Common myeloid progenitor, CD34-positive (primary cell): Measurements from ENCODE around the gene DNMT3B.
A peak's percentile ranks its signal among the peaks of the same experiment; 100 is the strongest.
"Not testable (repeated sequence)": the region's sequence is repeated elsewhere in the genome, so short reads cannot be mapped to it uniquely, and the experiment has no call there.

Source experiments
- CTCF ChIA-PET: fragments of 350-600 bp; sonication (Branson Sonifier 250); formaldehyde crosslinking; loops from one replicate; lab custom pipeline; 2021; ENCODE audit warnings: antibody characterized with exemption; lab: Charles Lee
- POLR2A ChIA-PET: fragments of 350-600 bp; sonication (Branson Sonifier 250); formaldehyde crosslinking; loops from one replicate; lab custom pipeline; 2021; ENCODE audit warnings: antibody characterized with exemption; lab: Charles Lee
- DNase-seq, 3 donors: peaks; one replicate each; pipeline versions ENCODE4 v3.0.0 to v3.0.0-alpha.2; 2013
- H3K27ac ChIP-seq, 2 experiments: 1 replicate in 1 of 2; 2 replicates in 1 of 2; pipeline ENCODE4 v1.7.0; 2013; ENCODE audit warnings: inconsistent platforms in 2 of 2, low read length in 2 of 2, mild to moderate bottlenecking in 2 of 2, low read depth in 1 of 2, moderate library complexity in 1 of 2; ENCODE audit not compliant: severe bottlenecking in 2 of 2, insufficient read depth in 1 of 2, poor library complexity in 1 of 2
- H3K27me3 ChIP-seq, 5 experiments: replicated peaks in 2 of 5; 1 replicate in 3 of 5; 2 replicates in 2 of 5; pipeline versions ENCODE4 v1.6.1 to v1.7.0; 2013; ENCODE audit warnings: low read length in 4 of 5, mild to moderate bottlenecking in 2 of 5, moderate library complexity in 2 of 5, inconsistent platforms in 1 of 5; ENCODE audit not compliant: insufficient read depth in 5 of 5, control insufficient read depth in 4 of 5
- H3K36me3 ChIP-seq, 4 experiments: 1 replicate in 2 of 4; 2 replicates in 2 of 4; pipeline versions ENCODE4 v1.6.1 to v1.7.0; 2013; ENCODE audit warnings: low read length in 3 of 4, control low read depth in 1 of 4, mild to moderate bottlenecking in 1 of 4; ENCODE audit not compliant: control insufficient read depth in 4 of 4, insufficient read depth in 4 of 4
- H3K4me1 ChIP-seq, 4 experiments: 1 replicate in 3 of 4; 2 replicates in 1 of 4; pipeline versions ENCODE4 v1.6.1 to v1.7.1; 2013; ENCODE audit warnings: low read length in 3 of 4, mild to moderate bottlenecking in 3 of 4, control low read depth in 1 of 4, inconsistent platforms in 1 of 4, moderate library complexity in 1 of 4; ENCODE audit not compliant: control insufficient read depth in 4 of 4, insufficient read depth in 4 of 4; ENCODE audit errors: control extremely low read depth in 1 of 4
- H3K4me3 ChIP-seq, 7 experiments: 1 replicate in 4 of 7; 2 replicates in 3 of 7; pipeline versions ENCODE4 v1.5.1 to v1.7.0; 2013; ENCODE audit warnings: mild to moderate bottlenecking in 7 of 7, low read length in 6 of 7, moderate library complexity in 6 of 7, inconsistent platforms in 2 of 7, low read depth in 2 of 7, control low read depth in 1 of 7; ENCODE audit not compliant: insufficient read depth in 4 of 7, control insufficient read depth in 1 of 7; ENCODE audit errors: extremely low read depth in 1 of 7
- H3K9me3 ChIP-seq, 5 experiments: 1 replicate in 4 of 5; 2 replicates in 1 of 5; pipeline versions ENCODE4 v1.6.1 to v1.7.1; 2013; ENCODE audit warnings: low read length in 4 of 5, mild to moderate bottlenecking in 2 of 5, inconsistent platforms in 1 of 5, low read depth in 1 of 5, moderate library complexity in 1 of 5; ENCODE audit not compliant: control insufficient read depth in 4 of 5, insufficient read depth in 2 of 5; ENCODE audit errors: control extremely low read depth in 1 of 5
- WGBS: methylation state at CpG from one replicate; pipeline ENCODE4 v1.1.5; 2013; ENCODE audit not compliant: insufficient coverage; 5-methylcytosine and 5-hydroxymethylcytosine counted together

DNMT3B gene

DNA sequence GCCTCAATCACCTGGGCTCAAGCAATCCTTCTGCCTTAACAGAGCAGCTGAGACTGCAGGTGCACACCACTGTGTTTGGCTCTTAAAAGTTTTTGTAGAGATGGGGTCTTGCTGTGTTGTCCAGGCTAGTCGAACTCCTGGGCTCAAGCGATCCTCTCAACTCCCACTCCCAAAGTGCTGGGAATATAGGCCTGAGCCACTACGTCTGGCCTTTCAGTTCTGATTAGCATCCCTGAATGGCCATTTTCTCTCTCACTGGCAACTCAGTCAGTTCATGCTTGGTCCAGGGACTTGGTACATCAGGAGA, 28.5 kb downstream of the DNMT3B start:
- POLR2A ChIA-PET: no interaction called here
- Histone ChIP-seq H3K36me3 (peaks cover 4 to 94% (median 73%) of the 10 kb centered on the region in 4 experiments), H3K4me3 (no peak overlapping the region), H3K27me3 (no peaks in the 10 kb centered on the region), H3K4me1 (peaks cover 0 to 15% (median 9%) of the 10 kb centered on the region in 4 experiments), H3K9me3 (no peaks in the 10 kb centered on the region), H3K27ac (no peak overlapping the region)
- no peak for DNase-seq
- CTCF ChIA-PET: interaction anchor here (0.6 to 5.2 kb wide), 15 partner anchors 10 to 310 kb away, joined by 3 to 22 read pairs (median 4); partner anchors contain the start of genes C20orf203 and MAPRE1
- WGBS: 100% methylated on average over 3 of the region's 3 CpGs

DNA sequence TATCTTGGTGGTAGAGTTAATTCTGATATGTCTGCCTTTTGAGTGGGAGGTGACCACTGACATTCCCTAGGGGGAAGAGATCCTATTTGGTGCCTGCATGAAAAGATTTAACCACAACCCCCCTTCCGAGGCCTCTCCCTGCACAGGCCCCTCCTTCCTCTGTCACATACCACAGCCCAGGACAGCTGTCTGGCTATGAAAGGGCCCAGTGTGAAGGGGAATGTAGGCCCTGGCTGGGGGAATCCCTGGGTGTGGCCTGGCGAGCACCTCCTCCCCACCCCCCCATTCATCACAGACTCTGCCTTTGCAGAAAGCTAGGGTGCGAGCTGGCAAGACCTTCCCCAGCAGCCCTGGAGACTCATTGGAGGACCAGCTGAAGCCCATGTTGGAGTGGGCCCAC, 30.1 kb downstream of the DNMT3B start:
- no CpG with 5 or more reads among the region's 3 CpGs for WGBS
- peak in 2 of 3 donors; percentile 33 to 44 for DNase-seq
- Histone ChIP-seq H3K27me3 (no peaks in the 10 kb centered on the region), H3K27ac (no peak overlapping the region), H3K36me3 (peaks cover 4 to 96% (median 72%) of the 10 kb centered on the region in 4 experiments), H3K4me3 (no peak overlapping the region), H3K9me3 (no peaks in the 10 kb centered on the region), H3K4me1 (peaks cover 0 to 28% (median 16%) of the 10 kb centered on the region in 4 experiments)
- ChIA-PET POLR2A (no interaction called here), CTCF (interaction anchor here (0.8 to 5.2 kb wide), 6 partner anchors 12 to 139 kb away, joined by 3 to 22 read pairs (median 3); no protein-coding TSS in a partner anchor)

DNA sequence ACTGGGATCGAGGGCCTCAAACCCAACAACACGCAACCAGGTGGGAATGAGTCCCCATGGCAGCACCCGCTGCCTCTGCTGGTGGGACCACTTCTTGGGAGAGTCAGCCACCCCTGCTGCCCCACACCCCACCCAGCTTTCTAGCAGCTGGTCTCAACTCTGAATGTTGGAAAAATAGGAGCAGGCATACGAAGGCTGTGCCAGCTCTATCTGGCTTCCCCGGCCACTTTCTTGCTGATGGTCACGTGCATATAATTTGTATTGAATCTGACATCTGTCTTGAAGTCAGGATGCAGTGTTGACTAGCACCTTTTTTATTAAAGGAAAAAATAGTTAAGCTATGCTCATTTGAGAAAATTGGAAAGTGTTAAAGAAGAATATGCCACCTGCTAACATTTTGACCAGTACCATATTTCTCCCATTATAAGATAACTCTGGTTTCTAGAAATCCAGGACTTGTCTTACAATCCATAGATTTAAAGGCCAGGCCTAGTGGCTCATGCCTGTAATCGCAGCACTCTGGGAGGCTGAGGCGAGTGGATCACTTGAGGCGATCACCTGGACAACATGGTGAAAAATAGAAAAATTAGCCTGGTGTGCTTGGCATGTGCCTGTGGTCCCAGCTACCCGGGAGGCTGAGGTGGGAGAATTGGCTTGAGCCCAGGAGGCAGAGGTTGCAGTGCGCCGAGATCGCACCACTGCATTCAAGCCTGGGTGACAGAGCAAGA, 30.7 kb downstream of the DNMT3B start:
- WGBS: 97% methylated on average over 9 of the region's 13 CpGs

DNA sequence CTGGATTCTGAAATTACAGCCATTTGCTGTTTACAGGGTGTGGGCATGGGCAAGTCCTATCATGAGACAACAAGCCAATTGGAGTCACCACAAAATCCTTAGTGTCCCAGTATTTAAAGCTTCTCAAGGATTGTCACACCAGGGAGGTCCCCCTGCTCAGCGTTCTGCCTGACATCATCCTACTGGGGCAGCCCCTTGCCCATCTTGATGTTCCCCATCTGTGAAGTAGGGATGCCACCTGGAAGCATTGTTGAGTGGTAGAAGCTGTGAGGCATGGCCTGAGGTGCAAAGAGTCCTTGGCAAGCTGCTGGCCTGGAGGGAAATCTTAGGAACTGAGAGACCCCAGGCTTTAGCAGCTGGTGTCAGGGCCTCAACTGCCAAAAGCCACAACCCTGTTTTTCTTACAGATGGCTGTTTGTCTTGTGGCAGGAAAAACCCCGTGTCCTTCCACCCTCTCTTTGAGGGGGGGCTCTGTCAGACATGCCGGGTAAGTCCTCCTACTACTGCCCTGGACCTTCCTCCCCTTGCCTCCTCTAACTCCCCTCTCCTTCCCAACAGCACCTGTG, 34.3 kb downstream of the DNMT3B start:
- POLR2A ChIA-PET: interaction anchor here (0.6 kb wide), 1 partner anchor 41 kb away, joined by 3 read pairs; no protein-coding TSS in a partner anchor
- peak in 2 of 3 donors; percentile 40 to 45 for DNase-seq
- 5% methylated on average over 2 of the region's 3 CpGs for WGBS

More for the DNA sequence above, 30.7 kb downstream of the DNMT3B start:
- H3K9me3 ChIP-seq: no peaks in the 10 kb centered on the region
- peaks cover 4 to 96% (median 73%) of the 10 kb centered on the region in 4 experiments for H3K36me3 ChIP-seq
- no peak overlapping the region for H3K27ac ChIP-seq
- no peak overlapping the region for H3K4me3 ChIP-seq
- H3K4me1 ChIP-seq: peaks cover 0 to 29% (median 16%) of the 10 kb centered on the region in 4 experiments
- no peaks in the 10 kb centered on the region for H3K27me3 ChIP-seq
- DNase-seq: peak in 1 of 3 donors; percentile 12
- POLR2A ChIA-PET: no interaction called here
- CTCF ChIA-PET: interaction anchor here (0.8 to 5.2 kb wide), 5 partner anchors 11 to 140 kb away, joined by 3 to 22 read pairs (median 3); no protein-coding TSS in a partner anchor

GRCh38 chr20:32796981-32797451, 34.8 kb downstream of the DNMT3B start:
- ChIA-PET CTCF (interaction anchor here (1.3 to 1.7 kb wide), 2 partner anchors 18 to 32 kb away, joined by 3 to 10 read pairs; no protein-coding TSS in a partner anchor), POLR2A (no interaction called here)
- peaks cover 0 to 29% (median 14%) of the 10 kb centered on the region in 4 experiments for H3K4me1 ChIP-seq
- DNase-seq: no peak
- no peak overlapping the region for H3K4me3 ChIP-seq
- WGBS: 89% methylated on average over 10 of the region's 10 CpGs
- no peaks in the 10 kb centered on the region for H3K9me3 ChIP-seq
- H3K27ac ChIP-seq: no peak overlapping the region
- no peaks in the 10 kb centered on the region for H3K27me3 ChIP-seq
- peaks cover 8 to 98% (median 73%) of the 10 kb centered on the region in 4 experiments for H3K36me3 ChIP-seq

More for the DNA sequence above, 34.3 kb downstream of the DNMT3B start:
- CTCF ChIA-PET: interaction anchor here (1.3 to 1.8 kb wide), 4 partner anchors 8 to 122 kb away, joined by 3 to 10 read pairs (median 5); partner anchors contain the start of gene C20orf203
- H3K27me3 ChIP-seq: no peaks in the 10 kb centered on the region
- H3K36me3 ChIP-seq: peaks cover 11 to 98% (median 76%) of the 10 kb centered on the region in 4 experiments
- no peaks in the 10 kb centered on the region for H3K9me3 ChIP-seq
- H3K4me1 ChIP-seq: peaks cover 0 to 29% (median 16%) of the 10 kb centered on the region in 4 experiments
- peak overlapping the region in 1 of 2 experiments; percentile 6 for H3K27ac ChIP-seq
- H3K4me3 ChIP-seq: no peak overlapping the region

- H3K27ac ChIP-seq, H3K27me3 ChIP-seq, H3K9me3 ChIP-seq, DNase-seq, POLR2A ChIA-PET, H3K4me3 ChIP-seq: not testable (repeated sequence)
- CTCF ChIA-PET: interaction anchor here (1.3 to 1.7 kb wide), 2 partner anchors 19 to 32 kb away, joined by 3 to 10 read pairs; no protein-coding TSS in a partner anchor
- peaks cover 11 to 98% (median 76%) of the 10 kb centered on the region in 4 experiments for H3K36me3 ChIP-seq
- peaks cover 0 to 25% (median 12%) of the 10 kb centered on the region in 4 experiments for H3K4me1 ChIP-seq
- WGBS: 100% methylated on average over 4 of the region's 5 CpGs
Observed at GRCh38 chr20:32797571-32797970, 35.4 kb downstream of the DNMT3B start.
